ENCODE data around the gene GOLGA3.
"Not testable (repeated sequence)": the region's sequence is repeated elsewhere in the genome, so short reads cannot be mapped to it uniquely, and the experiment has no call there.

The GOLGA3 gene

DNA sequence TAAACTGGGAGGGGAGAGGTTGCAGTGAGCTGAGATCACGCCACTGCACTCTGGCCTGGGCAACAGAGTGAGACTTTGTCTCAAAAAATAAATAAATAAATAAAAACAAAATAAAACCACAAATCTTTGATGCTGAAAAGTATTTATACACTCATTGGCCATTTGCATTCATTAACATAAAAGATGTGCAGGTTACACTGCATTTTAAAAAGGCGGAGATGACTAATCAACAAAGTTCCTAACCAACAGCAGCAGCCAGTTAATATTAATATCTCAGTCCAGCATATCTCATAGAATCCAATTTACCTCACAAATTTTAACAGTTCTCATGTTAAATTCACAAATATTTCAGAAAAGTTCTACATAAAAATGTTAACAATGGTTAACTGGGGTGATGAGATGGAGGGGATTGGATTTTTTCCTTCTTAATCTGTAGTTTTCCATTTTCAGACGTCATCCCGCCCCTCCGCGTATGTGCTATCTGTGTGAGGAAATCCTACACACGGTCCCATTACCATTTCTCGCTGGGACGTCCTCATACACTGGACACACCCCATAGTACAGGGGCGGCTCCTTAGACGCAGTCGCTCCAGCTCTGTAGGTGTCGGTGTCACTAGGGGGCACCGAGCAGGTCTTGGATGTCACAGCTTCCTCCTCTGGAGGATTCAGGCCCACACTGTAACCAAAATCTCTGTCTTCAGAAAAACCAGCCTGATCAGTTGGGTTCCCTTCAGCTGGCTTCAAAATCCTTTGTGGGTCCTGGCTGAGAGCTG is 74.3 kb downstream of the GOLGA3 start:
- no peak for TF ChIP-seq CTCF (conservative IDR thresholded peaks at IDR 0.05; ENCODE audit: low read depth, low read length)
- DNase-seq (ENCODE audit: low read depth) = no peak
- H3K4me3 ChIP-seq (ENCODE audit: low read depth, low read length) = no peak overlapping the region

- not testable (repeated sequence) for DNase-seq (ENCODE audit: low read depth); H3K4me3 ChIP-seq (ENCODE audit: low read depth, low read length)
Observed at GRCh38 chr12:132753670-132754069, 75.0 kb downstream of the GOLGA3 start.

DNA sequence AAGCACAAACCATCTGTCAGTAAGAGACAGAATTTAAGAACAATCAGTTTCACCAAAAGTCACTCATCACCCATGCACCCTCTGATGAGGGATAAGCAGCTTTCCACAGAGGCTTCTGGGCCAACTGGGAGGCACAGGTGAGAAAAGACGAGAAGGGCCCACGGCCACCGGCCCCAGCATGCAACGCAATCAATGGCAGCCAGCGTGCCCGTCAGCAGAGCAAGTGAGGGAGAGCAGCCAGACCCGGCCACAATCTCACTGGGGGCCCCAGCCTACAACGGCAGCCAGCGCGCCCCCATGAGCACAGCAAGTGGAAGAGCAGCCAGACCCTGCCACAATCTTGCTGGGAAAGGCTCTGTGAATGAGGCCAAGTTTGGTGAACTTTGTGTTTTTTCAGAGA is 80.3 kb downstream of the GOLGA3 start:
- no peak overlapping the region for H3K4me3 ChIP-seq (ENCODE audit: low read depth, low read length)
- no peak for TF ChIP-seq CTCF (conservative IDR thresholded peaks at IDR 0.05; ENCODE audit: low read depth, low read length)
- no peak for DNase-seq (ENCODE audit: low read depth)

DNA sequence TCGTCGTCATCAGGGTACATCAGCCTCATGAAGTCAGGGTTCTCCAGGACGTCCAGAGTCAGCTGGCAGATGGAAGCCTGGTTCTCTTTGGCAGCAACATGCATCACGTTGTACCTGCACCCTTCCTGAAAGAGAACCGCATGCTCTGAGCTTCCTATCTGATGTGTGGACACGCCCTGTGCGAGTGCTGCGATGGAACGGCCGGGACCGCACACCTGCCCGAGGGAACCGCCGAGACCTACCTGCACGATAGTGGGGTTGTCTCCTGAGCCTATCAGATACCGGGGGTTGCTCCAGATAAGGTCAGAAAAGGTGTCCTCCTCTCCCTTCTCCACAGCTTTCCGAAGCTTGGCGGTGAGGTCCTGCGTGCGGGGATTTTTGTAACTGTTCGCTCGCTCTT is 80.8 kb downstream of the GOLGA3 start:
- no peak for DNase-seq (ENCODE audit: low read depth)
- TF ChIP-seq CTCF (conservative IDR thresholded peaks at IDR 0.05; ENCODE audit: low read depth, low read length) = no peak
- H3K4me3 ChIP-seq (ENCODE audit: low read depth, low read length) = no peak overlapping the region

DNA sequence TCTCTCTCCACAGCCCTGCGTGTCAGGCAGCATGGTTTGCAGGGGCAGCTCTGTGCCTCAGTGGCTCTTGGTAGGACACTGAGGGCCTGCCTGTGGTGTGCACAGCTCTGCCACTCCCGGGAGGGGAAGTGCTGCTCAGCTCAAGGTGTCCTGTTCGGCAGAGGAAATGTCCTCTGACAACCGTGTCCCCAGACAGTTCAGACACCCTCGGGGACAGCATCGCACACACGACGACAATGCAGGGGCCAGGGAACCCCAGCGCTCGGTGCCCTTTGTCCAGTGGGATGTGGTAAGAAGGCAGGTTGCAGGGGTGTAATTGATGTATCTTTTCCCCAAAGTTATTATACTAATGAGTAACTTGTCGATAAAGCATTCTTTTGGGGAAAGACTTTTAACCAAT is 81.3 kb downstream of the GOLGA3 start:
- no peak overlapping the region for H3K4me3 ChIP-seq (ENCODE audit: low read depth, low read length)
- TF ChIP-seq CTCF (conservative IDR thresholded peaks at IDR 0.05; ENCODE audit: low read depth, low read length) = no peak
- DNase-seq (ENCODE audit: low read depth) = no peak

DNA sequence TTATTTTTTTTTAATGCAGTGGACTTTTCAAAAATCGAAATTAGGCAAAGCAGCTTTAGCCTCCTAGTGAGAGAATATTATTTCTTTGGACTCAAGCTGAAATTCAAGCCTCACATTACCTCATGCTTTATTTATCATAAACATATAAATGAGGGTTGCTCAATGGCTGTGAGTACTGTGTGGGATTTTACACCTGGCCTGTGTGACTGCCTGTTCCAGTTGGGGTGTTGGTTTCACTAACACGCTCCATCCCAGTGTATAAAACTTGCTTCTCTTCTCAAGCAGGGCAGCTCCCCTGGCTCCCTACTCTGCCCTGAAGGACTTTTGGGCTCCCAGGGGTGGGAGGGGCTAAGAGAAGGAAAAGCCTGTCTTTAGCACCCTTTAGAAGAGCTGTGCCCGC is 82.1 kb downstream of the GOLGA3 start:
- DNase-seq (ENCODE audit: low read depth) = peak; percentile 24
- TF ChIP-seq CTCF (conservative IDR thresholded peaks at IDR 0.05; ENCODE audit: low read depth, low read length) = no peak
- H3K4me3 ChIP-seq (ENCODE audit: low read depth, low read length) = no peak overlapping the region

GRCh38 chr12:132743831-132744230 is 84.8 kb downstream of the GOLGA3 start:
- no peak for TF ChIP-seq CTCF (conservative IDR thresholded peaks at IDR 0.05; ENCODE audit: low read depth, low read length)
- no peak overlapping the region for H3K4me3 ChIP-seq (ENCODE audit: low read depth, low read length)
- no peak for DNase-seq (ENCODE audit: low read depth)

Data from choroid plexus epithelial cell (primary cell).